ENCODE data around the gene LIN7B. TPM values are rescaled to one million over a fixed set of nuclear protein-coding genes. Genes with fewer than 3 reads are reported as not detected.
A peak's percentile ranks its signal among the peaks of the same experiment; 100 is the strongest.

The LIN7B gene
- total and polyA plus RNA-seq, 2 of the 13 experiments (the other 11 are each of a cell fraction or from before 2014, with no cell fraction given): 5.3 to 7.6 TPM

GRCh38 chr19:49085020-49085867 lies 28.9 kb upstream of the LIN7B start, which contains the start of gene SNRNP70 (continued):
- TF ChIP-seq ZFP37 (CRISPR knock-in tag; IDR thresholded peaks at IDR 0.05; ENCODE audit: borderline replicate concordance): no peak
- peak; percentile 30 for TF ChIP-seq IKZF4 (CRISPR knock-in tag; IDR thresholded peaks at IDR 0.05; ENCODE audit: borderline replicate concordance, low read depth, not compliant biosample characterization)
- TF ChIP-seq MAFK (conservative IDR thresholded peaks at IDR 0.05 in 1 of 2, IDR thresholded peaks at IDR 0.05 in 1 of 2; ENCODE audit: low read length in 2 of 2): no peak
- no peak for TF ChIP-seq ZEB1 (IDR thresholded peaks at IDR 0.05; ENCODE audit: insufficient replicate concordance, low read depth)
- no peak for TF ChIP-seq E2F2 (CRISPR knock-in tag; IDR thresholded peaks at IDR 0.05; ENCODE audit: borderline replicate concordance)
- peak; percentile 83; the same call in 1 of the 2 replicates for TF ChIP-seq ZFAT (CRISPR knock-in tag; conservative IDR thresholded peaks at IDR 0.05)
- TF ChIP-seq ZNF777 (CRISPR knock-in tag; IDR thresholded peaks at IDR 0.05): peak; percentile 60
- 0 out of 2 replicates have a peak, but pooled peaks have one; percentile 11 for TF ChIP-seq CTCF (CRISPR knock-in tag; IDR thresholded peaks at IDR 0.05)
- TF ChIP-seq, protein P1, sequence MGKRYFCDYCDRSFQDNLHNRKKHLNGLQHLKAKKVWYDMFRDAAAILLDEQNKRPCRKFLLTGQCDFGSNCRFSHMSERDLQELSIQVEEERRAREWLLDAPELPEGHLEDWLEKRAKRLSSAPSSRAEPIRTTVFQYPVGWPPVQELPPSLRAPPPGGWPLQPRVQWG (CRISPR knock-in tag; IDR thresholded peaks at IDR 0.05; ENCODE audit: borderline replicate concordance, low read depth): no peak
- no peak for TF ChIP-seq TCF7L2 (IDR thresholded peaks at IDR 0.05; ENCODE audit: low read depth, low read length)
- TF ChIP-seq TFDP1 (CRISPR knock-in tag; IDR thresholded peaks at IDR 0.05; ENCODE audit: borderline replicate concordance): peak; percentile 70; the same call in 1 of the 2 replicates
- TF ChIP-seq ZSCAN30 (CRISPR knock-in tag; IDR thresholded peaks at IDR 0.05): peak; percentile 86; the same call in 1 of the 2 replicates
- TF ChIP-seq SMARCE1 (IDR thresholded peaks at IDR 0.05; ENCODE audit: borderline replicate concordance): no peak
- peak; percentile 80 for TF ChIP-seq ZNF782 (CRISPR knock-in tag; IDR thresholded peaks at IDR 0.05; ENCODE audit: borderline replicate concordance)
- no peak for TF ChIP-seq ZNF674 (CRISPR knock-in tag; IDR thresholded peaks at IDR 0.05; ENCODE audit: low read depth)
- TF ChIP-seq, protein P2, sequence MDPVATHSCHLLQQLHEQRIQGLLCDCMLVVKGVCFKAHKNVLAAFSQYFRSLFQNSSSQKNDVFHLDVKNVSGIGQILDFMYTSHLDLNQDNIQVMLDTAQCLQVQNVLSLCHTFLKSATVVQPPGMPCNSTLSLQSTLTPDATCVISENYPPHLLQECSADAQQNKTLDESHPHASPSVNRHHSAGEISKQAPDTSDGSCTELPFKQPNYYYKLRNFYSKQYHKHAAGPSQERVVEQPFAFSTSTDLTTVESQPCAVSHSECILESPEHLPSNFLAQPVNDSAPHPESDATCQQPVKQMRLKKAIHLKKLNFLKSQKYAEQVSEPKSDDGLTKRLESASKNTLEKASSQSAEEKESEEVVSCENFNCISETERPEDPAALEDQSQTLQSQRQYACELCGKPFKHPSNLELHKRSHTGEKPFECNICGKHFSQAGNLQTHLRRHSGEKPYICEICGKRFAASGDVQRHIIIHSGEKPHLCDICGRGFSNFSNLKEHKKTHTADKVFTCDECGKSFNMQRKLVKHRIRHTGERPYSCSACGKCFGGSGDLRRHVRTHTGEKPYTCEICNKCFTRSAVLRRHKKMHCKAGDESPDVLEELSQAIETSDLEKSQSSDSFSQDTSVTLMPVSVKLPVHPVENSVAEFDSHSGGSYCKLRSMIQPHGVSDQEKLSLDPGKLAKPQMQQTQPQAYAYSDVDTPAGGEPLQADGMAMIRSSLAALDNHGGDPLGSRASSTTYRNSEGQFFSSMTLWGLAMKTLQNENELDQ (CRISPR knock-in tag; IDR thresholded peaks at IDR 0.05; ENCODE audit: borderline replicate concordance): peak; percentile 49; the same call in 1 of the 2 replicates
- TF ChIP-seq ZNF713 (CRISPR knock-in tag; IDR thresholded peaks at IDR 0.05): no peak
- TF ChIP-seq ELF1 (CRISPR knock-in tag; IDR thresholded peaks at IDR 0.05): peak; percentile 86
- peak; percentile 25; the same call in 1 of the 2 replicates for TF ChIP-seq ZNF121 (CRISPR knock-in tag; IDR thresholded peaks at IDR 0.05)
- TF ChIP-seq KDM4B (CRISPR knock-in tag; IDR thresholded peaks at IDR 0.05): no peak
- peak; percentile 10; the same call in 1 of the 2 replicates for TF ChIP-seq HMG20B (CRISPR knock-in tag; conservative IDR thresholded peaks at IDR 0.05)

Measured in HepG2 (cell line).